ENCODE data around the gene UBFD1. TPM values are rescaled to one million over a fixed set of nuclear protein-coding genes. Genes with fewer than 3 reads are reported as not detected.
A peak's percentile ranks its signal among the peaks of the same experiment; 100 is the strongest.
"Not testable (repeated sequence)": the region's sequence is repeated elsewhere in the genome, so short reads cannot be mapped to it uniquely, and the experiment has no call there.

UBFD1 gene
- total RNA-seq, 2 donors from 2014 or later, result 56.0 to 84.9 TPM

GRCh38 chr16:23535901-23536300, 21.6 kb upstream of the UBFD1 start:
- Histone ChIP-seq H3K9me3 (no peaks in the 10 kb centered on the region), H3K36me3 (peaks cover 17% of the 10 kb centered on the region), H3K4me3 (no peak overlapping the region), H3K27ac (no peak overlapping the region), H3K4me1 (ENCODE audit: control insufficient read depth in 1 of 2, low read depth in 2 of 2) (no peaks in the 10 kb centered on the region), H3K27me3 (replicated peaks; ENCODE audit: insufficient read depth) (no peaks in the 10 kb centered on the region)
- ATAC-seq (ENCODE audit: insufficient number of reproducible peaks, low FRiP score, low read depth) (no peak), DNase-seq (ENCODE audit: low spot score) (no peak)
- no peak for TF ChIP-seq CTCF (IDR thresholded peaks at IDR 0.05)

- Histone ChIP-seq H3K36me3 (peaks cover 17% of the 10 kb centered on the region), H3K4me1 (ENCODE audit: control insufficient read depth in 1 of 2, low read depth in 2 of 2) (no peaks in the 10 kb centered on the region), H3K27ac (no peak overlapping the region), H3K27me3 (replicated peaks; ENCODE audit: insufficient read depth) (no peaks in the 10 kb centered on the region), H3K9me3 (no peaks in the 10 kb centered on the region), H3K4me3 (no peak overlapping the region)
- no peak for TF ChIP-seq CTCF (IDR thresholded peaks at IDR 0.05)
- DNase-seq (ENCODE audit: low spot score), result no peak
- no peak for ATAC-seq (ENCODE audit: insufficient number of reproducible peaks, low FRiP score, low read depth)
These were observed 20.1 kb upstream of the UBFD1 start for GRCh38 chr16:23537390-23537789.

- no peaks in the 10 kb centered on the region for H3K9me3 ChIP-seq
- no peak for DNase-seq (ENCODE audit: low spot score)
These were observed 18.6 kb upstream of the UBFD1 start for GRCh38 chr16:23538919-23539278.

GRCh38 chr16:23539984-23540816, 17.3 kb upstream of the UBFD1 start:
- H3K4me3 ChIP-seq, result no peak overlapping the region
- H3K9me3 ChIP-seq, result no peaks in the 10 kb centered on the region
- H3K36me3 ChIP-seq, result peaks cover 8% of the 10 kb centered on the region
- no peak overlapping the region for H3K27ac ChIP-seq
- TF ChIP-seq CTCF (IDR thresholded peaks at IDR 0.05), result no peak
- H3K4me1 ChIP-seq (ENCODE audit: control insufficient read depth in 1 of 2, low read depth in 2 of 2), result no peaks in the 10 kb centered on the region
- ATAC-seq (ENCODE audit: insufficient number of reproducible peaks, low FRiP score, low read depth) (no peak), DNase-seq (ENCODE audit: low spot score) (no peak)
- no peaks in the 10 kb centered on the region for H3K27me3 ChIP-seq (replicated peaks; ENCODE audit: insufficient read depth)

More at GRCh38 chr16:23538919-23539278, 18.6 kb upstream of the UBFD1 start:
- Histone ChIP-seq H3K4me1 (ENCODE audit: control insufficient read depth in 1 of 2, low read depth in 2 of 2) (no peaks in the 10 kb centered on the region), H3K27ac (peak overlapping the region in 1 of 2 donors; percentile 27), H3K36me3 (peaks cover 12% of the 10 kb centered on the region), H3K27me3 (replicated peaks; ENCODE audit: insufficient read depth) (no peaks in the 10 kb centered on the region), H3K4me3 (no peak overlapping the region)
- no peak for TF ChIP-seq CTCF (IDR thresholded peaks at IDR 0.05)
- ATAC-seq (ENCODE audit: insufficient number of reproducible peaks, low FRiP score, low read depth), result no peak

- not testable (repeated sequence) for H3K9me3 ChIP-seq; ATAC-seq (ENCODE audit: insufficient number of reproducible peaks, low FRiP score, low read depth); H3K4me3 ChIP-seq; DNase-seq (ENCODE audit: low spot score); H3K4me1 ChIP-seq (ENCODE audit: control insufficient read depth in 1 of 2, low read depth in 2 of 2); H3K27me3 ChIP-seq (replicated peaks; ENCODE audit: insufficient read depth); H3K36me3 ChIP-seq; H3K27ac ChIP-seq
These were observed 16.7 kb upstream of the UBFD1 start for GRCh38 chr16:23540817-23541178.

- no peaks in the 10 kb centered on the region for H3K4me1 ChIP-seq (ENCODE audit: control insufficient read depth in 1 of 2, low read depth in 2 of 2)
- H3K9me3 ChIP-seq, result no peaks in the 10 kb centered on the region
- ATAC-seq (ENCODE audit: insufficient number of reproducible peaks, low FRiP score, low read depth) (no peak), DNase-seq (ENCODE audit: low spot score) (no peak)
- TF ChIP-seq CTCF (IDR thresholded peaks at IDR 0.05), result no peak
- no peak overlapping the region for H3K4me3 ChIP-seq
- peaks cover 16% of the 10 kb centered on the region for H3K36me3 ChIP-seq
- H3K27ac ChIP-seq, result no peak overlapping the region
- H3K27me3 ChIP-seq (replicated peaks; ENCODE audit: insufficient read depth), result no peaks in the 10 kb centered on the region
These were observed 13.1 kb upstream of the UBFD1 start for GRCh38 chr16:23544436-23544835.

Data from thoracic aorta (tissue), 2 donors.